Smooth muscle cell of the brain vasculature (primary cell): ENCODE data around the gene TBC1D22A.

ENCODE experiments used
- DNase-seq: peaks from one replicate; pipeline ENCODE4 v3.0.0-alpha.2; 2012; ENCODE audit warnings: low read depth, low spot score

The TBC1D22A gene

GRCh38 chr22:46906326-46907045 is 144.0 kb downstream of the TBC1D22A start:
- DNase-seq, result no peak

- DNase-seq, result no peak
Observed at GRCh38 chr22:46907241-46908215, 145.1 kb downstream of the TBC1D22A start.

DNA sequence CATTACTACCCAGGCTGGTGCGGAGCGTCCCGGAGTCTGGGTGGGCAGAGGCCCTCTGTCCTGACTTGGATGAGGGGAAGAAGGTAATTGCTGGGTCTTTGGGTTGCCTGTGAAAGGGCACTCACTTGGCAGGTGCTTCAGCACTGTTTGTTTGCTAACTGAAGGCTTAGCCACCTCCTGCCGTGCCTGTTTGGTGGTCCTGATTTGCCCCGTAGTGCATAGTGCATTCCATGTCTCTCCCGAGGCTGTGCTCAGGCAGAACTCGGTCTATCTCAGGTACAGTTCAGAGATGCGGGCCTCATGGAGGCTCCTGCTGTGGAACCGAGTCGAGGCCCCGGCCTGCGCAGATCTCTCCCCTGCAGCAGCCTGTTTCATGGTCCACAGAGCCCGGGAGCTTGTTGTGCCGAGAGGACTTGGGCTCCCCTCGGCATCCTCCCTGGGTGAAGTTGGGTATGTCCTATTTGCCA is 146.2 kb downstream of the TBC1D22A start:
- DNase-seq, result no peak

GRCh38 chr22:46909237-46910030 is 147.0 kb downstream of the TBC1D22A start:
- DNase-seq, result no peak

DNA sequence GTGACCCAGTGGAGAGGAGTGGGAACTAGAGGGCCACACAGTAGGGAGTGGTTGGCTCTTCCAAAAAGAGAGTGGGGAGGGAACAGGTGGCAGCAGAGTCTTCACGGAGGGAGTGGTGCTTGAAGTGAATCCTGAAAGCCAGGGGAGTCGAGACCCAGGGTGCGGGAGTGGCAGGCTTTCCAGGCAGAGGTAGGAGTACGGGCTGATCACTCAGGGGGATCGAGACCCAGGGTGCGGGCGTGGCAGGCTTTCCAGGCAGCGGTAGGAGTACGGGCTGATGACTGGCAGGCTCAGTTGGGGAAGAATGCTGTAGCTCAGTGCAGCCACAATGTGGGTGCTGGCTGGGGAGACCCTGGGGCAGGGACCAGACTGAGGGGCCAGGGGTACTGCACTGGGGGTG is 148.2 kb downstream of the TBC1D22A start:
- no peak for DNase-seq

GRCh38 chr22:46911346-46911745 is 148.9 kb downstream of the TBC1D22A start:
- no peak for DNase-seq

DNA sequence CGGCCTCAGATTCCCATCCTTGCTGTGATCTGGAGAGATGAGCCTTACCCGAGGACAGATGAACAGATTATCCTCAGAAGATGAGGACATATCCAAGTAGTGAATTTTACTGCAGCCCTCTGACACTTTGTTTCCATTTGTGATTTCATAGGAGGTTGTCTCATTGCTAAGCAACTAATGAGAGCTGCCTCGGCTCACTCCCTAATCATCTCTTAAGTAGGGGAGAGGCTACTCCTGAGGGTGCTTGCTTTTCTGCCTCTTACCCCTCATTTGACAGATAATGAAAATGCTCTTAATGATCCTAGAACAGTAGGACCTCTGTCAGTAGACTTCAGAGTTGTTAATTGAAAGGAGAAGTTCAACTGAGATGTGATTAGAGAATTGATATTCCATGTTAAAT is 150.9 kb downstream of the TBC1D22A start:
- no peak for DNase-seq

DNA sequence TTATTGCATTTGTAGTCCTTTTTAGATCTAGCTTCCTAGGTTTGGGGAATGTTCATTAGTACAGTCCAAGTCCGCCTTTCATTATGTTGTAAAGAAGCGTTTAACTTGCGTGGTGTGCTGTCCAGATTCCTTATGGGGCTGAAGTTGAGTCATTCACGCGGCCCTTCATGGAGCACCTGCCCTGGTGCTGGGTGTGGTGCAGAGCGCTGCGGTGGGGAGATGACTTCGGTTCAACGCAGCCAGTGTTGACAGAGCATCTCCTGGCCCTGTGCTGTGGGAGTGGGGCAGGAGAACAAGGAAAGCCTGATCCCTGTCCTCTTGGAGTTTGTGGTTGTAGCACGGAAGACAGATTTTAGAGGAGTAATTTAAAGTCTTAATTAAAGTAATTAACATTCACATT is 152.0 kb downstream of the TBC1D22A start:
- DNase-seq, result no peak

- DNase-seq, result no peak
Observed at GRCh38 chr22:46914916-46915894, 152.8 kb downstream of the TBC1D22A start.

DNA sequence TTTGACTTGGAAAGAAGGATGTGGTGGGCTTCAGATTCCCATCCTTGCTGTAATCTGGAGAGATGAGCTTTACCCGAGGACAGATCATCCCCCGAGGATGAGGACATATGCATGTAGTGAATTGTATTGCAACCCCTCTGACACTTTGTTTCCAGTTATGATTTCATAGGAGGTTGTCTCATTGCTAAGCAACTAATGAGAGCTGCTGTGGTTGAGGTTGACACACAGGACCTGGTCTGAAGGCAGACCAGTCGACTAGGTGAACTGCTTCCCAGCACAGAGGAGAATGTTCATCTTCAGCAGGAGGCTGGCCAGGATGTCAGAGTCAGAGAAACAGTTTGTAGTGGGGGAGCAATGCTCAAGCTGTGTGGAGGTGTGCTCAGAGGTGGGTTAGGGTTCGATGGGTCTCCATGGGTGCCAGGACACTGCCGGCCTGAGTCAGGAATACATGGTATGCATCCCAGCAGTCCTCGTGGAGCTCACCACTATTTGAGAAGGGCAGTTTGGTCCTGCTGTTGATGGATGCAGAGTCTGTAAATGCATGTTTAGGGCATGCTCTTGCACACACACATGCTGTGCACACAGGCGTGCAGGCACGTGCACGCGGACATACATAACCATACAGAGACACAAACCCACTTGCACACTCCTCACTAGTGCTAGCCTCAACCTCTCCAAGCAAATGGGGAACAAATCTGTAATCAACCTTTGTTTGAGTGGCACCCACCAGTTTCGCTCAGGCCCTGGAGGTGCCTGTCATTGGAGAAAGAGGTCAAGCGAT is 153.7 kb downstream of the TBC1D22A start:
- no peak for DNase-seq

DNA sequence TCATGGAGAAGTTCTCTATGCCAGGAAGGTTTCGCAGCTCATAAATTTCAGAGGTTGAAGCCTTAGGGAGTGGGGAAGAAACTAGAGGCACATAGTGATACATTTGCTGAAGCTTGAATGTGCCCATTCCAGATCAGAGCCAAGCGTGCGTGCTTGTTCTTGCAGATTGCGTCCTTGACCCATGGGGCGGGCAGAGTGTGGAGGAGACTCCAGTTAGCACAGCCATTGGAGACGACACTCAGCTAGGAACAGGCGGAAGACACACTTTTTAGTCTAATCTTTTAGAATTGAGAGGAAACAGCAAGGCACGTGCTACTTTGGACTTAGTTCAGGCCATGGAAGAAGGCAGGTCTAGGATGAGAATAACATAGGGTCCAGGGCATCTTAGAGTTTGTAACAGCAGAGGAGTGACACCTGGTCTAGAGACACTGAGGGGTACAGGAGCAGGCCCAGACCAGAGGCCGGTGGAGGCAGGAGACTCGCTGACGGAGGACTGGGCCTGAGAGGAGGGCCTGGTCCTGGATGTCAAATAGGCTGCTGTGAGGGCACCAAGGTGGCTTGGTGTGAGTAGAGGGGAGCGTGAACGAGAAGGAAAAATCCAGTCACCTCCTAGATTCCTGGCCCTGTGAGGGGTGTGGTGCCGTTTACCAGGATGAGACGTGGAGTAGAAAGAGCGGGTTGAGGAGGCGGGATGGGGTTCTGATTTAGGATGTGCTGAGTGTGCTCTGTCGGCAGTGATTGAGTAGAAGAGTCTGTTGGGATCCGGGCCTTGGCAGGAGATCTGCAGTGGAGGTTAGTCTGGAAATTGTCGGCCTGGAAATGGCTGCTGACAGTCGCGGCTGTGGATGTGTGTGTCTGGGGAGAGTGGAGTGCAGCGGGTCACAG is 154.7 kb downstream of the TBC1D22A start:
- DNase-seq, result no peak

DNA sequence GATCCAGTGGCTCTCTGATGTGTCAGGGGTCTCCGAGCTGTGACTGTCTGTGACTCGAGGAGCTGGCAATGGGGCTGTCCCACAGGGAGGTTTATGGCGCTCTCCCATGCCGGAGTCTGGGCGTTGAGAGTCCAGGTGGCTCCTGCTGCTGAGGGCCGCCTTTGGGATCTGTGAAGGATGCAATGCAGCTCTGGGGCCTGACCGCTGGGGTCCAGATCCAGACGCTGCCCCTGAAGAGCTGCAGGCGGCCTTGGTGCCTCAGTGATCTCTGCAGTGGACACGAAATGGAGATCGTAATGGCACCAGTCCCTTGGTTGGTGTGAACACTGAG is 155.3 kb downstream of the TBC1D22A start:
- no peak for DNase-seq

DNA sequence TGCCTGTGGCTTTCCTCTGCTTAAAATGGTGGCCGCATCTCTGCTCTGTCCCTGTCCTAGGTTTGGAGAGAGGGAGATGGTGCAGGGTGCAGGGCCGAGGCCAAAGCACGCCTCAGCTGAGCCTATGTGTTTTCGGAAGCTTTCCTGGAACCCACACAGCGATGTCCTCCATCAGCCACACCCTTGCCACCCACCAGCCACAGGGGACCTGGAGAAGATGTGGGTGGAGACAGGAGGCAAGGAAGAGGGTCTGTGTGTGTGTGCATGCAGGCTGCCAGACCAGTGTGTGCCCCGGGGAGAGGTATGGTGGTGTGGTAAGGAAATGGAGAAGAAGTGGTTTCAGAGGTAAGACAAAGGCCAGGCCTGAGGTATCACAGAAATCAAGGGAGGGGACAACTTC is 155.7 kb downstream of the TBC1D22A start:
- DNase-seq, result no peak

DNA sequence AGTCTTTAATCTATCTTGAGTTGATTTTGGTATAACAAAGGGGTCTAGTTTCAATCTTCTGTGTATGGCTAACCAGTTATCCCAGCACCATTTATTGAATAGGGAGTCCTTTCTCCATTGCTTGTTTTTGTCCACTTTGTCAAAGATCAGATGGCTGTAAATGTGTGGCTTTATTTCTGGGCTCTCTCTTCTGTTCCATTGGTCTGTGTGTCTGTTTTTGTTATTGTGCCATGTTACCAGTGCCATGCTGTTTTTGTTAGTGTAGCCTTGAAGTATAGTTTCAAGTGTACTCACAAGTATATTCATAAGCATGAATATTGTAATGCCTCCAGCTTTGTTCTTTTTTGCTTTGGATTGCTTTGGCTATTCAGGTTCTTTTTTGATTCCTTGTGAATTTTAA is 159.6 kb downstream of the TBC1D22A start:
- no peak for DNase-seq

DNA sequence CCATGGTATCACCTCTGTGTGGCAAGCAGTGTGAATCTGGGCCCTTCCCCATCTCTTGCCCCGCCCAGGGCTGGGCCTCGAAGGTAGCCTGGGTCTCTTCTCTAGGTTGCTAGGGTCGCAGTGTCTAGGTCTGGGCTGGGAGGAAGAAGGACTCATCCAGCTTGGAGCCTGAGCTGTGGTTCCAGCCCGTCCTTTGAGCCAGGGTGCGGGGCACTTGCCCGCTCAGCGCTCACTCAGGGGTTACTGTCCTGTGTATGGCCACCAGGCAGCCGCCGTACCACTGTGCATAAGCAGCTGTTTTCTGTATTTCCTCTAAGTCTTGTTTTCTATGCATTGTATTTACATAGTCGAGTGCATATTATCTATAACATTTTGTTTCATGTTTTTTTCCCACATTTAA is 160.9 kb downstream of the TBC1D22A start:
- DNase-seq, result no peak

GRCh38 chr22:46925818-46926217 is 163.4 kb downstream of the TBC1D22A start:
- no peak for DNase-seq

DNA sequence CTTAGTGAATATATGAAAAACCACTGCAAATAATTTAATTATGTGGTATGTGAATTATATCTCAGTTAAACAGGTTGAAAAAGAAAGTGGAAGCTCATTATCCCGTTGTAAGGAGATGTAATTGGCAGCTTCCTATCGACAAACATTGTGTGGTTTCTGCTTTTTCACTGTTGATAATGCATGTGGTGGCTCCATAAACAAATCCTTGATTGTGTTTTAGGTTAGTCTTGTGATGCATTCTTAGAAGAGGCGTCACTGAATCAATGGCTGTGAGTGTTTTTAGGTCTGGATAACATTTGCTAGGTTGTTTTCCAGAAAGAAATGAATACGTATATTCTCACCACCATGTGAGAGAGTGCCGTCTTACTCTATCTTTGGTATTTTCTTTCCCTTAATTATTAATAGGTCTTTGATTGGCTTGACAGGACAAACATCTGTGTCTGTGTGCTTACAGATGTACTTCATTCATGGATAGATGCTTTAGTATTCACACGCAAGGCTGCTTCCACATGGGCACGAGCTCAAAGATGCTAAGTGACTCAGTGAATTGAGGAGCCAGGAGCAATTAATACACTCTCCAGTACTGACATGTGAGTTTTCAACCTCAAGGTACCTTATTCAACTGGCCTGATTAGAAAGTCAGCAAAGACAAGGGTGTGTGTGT is 166.7 kb downstream of the TBC1D22A start:
- no peak for DNase-seq

- no peak for DNase-seq
Observed at GRCh38 chr22:46929710-46930204, 167.3 kb downstream of the TBC1D22A start.
